HG03175 (cell line): ENCODE measurements around the gene PIK3CD.

Source experiments
- ATAC-seq: cut with Tn5 transposase; IDR thresholded peaks from one replicate; pipeline ENCODE4 v1.9.1; 2021; ENCODE audit warnings: mild to moderate bottlenecking, moderate library complexity; ENCODE audit not compliant: unreplicated experiment

Gene PIK3CD

DNA sequence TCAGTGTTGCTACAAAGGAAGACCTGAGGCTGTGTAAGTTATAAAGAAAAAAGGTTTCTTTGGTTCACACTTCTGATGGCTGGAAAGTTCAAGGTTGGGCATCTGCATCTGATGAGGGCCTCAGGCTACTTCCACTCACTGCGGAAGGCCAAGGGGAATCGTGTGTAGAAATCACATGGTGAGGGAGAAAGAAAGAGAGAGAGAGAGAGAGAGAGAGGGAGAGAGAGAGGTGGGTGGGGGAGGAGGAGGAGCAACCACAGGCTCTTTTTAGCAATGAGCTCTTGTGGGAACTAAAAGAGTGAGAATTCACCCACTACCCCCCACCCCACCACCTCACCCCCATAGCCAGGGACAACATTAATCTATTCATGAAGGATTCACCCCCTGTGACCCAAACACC is 112.4 kb downstream of the PIK3CD start:
- ATAC-seq: no peak

DNA sequence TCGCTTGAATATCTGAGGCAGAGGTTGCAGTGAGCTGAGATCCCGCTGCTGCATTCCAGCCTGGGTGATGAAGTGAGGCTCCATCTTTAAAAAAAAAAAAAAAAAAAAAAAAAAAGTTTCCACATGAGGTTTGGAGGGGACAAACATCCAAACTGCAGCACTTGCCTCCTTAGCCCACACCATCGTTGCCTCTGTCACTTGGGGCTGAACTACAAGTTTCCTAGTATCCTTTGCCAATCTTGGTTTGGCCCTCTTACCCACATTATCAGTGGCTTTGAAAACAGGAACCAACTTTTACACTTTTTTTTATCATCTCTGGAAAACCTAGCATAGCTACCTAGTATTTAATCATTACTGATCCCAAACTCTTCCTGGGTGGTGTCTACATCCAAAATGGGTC is 113.0 kb downstream of the PIK3CD start:
- ATAC-seq: no peak

DNA sequence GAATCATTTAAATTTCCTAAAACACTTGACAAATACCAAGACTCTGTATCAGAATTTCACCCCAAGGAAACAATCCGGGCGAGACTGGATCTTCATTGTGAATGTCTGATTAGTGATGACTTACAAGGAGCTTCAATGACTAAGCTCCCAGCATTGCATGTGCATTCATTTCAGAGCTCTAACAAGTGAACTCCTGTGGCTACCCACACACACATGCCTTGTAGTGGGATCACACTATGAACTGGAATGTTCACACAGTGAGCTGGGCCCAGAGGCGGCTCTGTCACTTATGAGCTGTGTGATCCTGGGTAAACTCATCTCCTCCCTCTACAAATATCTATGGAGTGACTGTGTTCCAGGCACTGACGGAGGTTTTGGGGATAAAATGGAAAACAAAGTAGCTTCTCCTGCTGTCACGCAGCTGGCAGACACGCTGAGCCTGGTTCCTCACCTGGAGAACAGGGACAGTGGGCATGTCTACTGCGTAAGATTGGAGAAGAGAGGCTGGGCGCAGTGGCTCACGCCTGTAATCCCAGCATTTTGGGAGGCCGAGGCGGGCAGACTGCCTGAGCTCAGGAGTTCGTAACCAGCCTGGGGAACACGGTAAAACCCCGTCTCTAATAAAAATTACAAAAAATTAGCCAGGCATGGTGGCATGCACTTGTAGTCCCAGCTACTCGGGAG is 115.4 kb downstream of the PIK3CD start:
- no peak for ATAC-seq

DNA sequence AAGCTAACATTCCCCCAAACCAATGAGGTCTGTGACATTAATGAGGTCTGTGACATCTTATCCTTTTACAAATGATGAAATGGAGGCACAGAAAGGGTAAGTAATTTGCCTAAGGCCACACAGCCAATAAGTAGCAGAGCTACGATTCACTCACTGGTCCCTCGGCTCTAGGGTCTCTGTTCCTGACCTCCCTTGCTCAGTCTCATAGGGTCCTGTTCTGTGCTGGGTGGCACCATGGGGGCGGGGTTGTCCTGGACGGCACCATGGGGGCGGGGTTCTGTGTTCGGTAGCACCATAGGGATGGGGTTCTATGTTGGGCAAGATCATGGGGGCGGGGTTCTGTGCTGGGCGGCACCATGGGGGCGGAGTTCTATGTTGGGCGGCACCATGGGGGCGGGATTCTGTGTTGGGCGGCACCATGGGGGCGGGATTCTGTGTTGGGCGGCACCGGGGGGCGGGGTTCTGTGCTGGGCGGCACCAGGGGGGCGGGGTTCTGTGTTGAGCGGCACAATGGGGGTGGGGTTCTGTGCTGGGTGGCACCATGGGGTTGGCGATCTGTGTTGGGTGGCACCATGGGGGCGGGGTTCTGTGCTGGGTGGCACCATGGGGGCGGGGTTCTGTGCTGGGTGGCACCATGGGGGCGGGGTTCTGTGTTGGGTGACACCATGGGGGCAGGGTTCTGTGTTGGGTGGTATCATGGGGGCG is 116.6 kb downstream of the PIK3CD start:
- no peak for ATAC-seq

DNA sequence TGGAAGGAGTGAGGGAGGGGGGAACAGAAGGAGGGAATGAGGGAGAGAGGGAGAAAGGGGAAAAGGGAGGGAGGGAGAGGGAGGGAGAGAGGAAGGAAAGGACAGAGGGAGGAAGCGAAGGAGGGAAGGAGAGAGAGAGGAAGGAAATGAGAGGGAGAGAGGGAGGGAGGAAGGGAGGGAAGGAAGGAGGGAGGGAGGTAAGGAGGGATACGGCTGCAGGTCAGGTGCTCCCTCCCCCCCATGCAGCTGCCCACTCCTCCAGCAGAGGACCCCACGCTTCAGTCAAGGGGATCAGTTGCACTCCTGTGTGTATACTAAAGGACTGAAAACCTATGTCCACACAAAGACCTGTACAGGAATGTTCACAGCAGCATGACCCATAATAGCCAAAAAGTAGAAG is 117.5 kb downstream of the PIK3CD start:
- ATAC-seq: no peak

DNA sequence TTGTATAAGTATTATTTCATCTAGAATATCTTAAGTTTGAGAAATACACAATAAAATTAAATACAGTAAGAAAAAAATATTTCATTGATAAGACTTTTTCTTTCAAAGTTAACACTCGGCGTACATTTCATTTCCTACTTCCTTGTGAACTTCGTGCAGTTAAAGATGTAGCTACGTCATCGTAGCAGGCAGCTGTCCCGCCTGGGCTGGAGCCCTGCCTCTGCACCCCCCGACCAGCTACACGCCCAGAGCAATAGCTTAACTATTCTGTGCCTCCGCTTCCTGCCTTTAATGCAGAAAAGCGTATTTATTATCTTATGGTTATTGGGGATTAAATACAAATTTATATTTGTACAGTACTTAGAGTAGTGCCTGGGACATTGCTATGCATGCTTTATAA is 118.8 kb downstream of the PIK3CD start:
- no peak for ATAC-seq

DNA sequence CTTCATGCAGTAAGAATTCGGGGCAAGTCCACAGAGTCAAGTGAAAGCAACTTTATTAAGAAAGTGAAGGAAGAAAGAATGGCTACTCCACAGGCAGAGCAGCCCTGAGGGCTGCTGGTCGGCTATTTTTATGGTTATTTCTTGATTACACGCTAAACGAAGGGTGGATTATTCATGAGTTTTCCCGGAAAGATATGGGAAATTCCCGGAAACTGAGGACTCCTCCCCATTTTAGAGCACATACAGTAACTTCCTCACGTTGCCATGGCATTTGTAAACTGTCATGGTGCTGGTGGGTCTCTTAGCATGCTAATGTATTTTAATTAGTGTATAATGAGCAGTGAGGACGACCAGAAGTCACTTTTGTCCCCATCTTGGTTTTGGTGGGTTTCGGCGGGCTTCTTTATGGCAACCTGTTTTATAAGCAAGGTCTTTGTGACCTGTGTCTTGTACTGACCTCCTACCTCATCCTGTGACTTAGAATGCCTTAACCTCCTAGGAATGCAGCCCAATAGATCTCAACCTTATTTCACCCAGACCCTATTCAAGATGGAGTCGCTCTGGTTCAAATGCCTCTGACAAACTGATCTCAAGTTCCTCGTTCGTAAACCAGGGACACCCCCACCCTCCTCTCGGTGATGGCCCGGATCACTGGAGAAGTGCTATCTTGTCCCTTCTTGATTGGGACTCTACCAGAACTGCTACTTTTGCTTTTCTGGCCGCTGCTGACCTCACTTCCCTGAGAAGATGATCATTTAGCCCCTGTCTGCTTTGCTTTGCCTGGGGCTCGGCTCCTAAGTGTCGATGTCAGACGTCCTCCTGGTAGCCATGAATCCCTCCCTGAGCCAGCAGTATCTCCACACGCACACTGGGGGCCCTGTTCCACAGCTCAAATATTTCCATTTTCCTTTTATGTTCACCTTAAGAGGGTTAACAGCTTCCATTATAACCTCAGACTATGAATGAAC is 123.5 kb downstream of the PIK3CD start:
- no peak for ATAC-seq

DNA sequence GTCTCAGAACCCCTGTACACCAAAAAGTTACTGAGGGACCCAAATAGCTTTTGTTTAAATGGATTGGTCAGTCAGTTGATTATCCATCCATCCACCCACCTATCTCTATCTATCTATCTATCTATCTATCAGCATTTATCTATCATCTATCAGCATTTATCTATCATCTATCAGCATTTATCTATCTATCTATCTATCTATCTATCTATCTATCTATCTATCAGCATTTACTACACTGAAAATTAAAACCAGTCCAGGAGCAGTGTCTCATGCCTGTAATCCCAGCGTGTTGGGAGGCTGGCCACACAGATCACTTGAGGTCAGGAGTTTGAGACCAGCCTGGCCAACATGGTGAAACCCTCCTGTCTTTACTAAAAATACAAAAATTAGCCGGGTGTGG is 125.2 kb downstream of the PIK3CD start:
- no peak for ATAC-seq
